ENCODE results near the gene TSPAN7.

TSPAN7 gene

DNA sequence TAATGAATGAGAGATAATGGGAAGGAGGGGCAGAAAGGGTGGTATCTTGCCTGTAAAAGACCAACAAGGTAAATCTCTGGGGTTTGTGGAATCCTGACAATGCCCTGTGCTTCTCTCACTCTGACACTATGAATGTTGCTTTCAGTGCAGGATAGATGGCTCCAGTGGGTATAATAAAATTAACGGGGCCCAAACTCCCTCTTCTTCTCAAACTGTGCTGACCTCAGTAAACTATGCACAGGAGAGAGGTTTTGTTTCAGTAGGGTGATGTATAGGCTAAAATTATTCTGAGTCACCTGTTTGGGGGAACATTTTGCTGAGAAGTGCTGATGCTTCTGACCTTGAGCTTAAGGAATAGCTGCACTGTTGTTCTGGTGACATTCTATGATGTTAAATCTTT is 82.6 kb downstream of the TSPAN7 start:
- Histone ChIP-seq H3K4me3 (ENCODE audit: low read depth, low read length) (no peak overlapping the region), H3K9me3 (ENCODE audit: control insufficient read depth, insufficient read depth, low read length) (no peaks in the 10 kb centered on the region), H3K27me3 (ENCODE audit: control insufficient read depth, insufficient read depth, low read length) (no peaks in the 10 kb centered on the region), H3K9ac (ENCODE audit: low read depth, low read length) (no peak overlapping the region), H3K36me3 (ENCODE audit: control insufficient read depth, insufficient read depth, low read length) (no peaks in the 10 kb centered on the region), H3K27ac (ENCODE audit: low read depth, low read length) (no peak overlapping the region), H3K4me1 (ENCODE audit: control insufficient read depth, insufficient read depth, low read length) (no peaks in the 10 kb centered on the region)

DNA sequence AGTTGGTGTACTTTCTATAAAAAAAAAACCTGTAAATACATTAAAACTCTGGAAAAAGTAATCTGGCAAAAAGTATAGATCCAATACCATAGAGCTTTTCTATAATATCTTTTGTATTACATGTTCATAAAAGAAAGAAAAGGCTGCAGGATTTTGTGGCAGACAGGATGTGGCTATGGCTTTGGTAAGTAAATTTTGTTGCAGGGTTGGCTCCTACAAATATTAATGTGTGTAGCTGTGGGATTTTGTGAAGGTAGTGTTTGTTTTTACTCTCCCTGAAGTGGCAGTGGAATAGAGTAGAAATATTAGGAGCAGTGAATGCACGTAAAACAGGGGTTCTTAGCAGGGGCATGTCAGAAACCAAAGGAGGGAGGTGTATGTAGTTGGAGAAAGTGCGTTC is 84.8 kb downstream of the TSPAN7 start:
- Histone ChIP-seq H3K27ac (ENCODE audit: low read depth, low read length) (no peak overlapping the region), H3K27me3 (ENCODE audit: control insufficient read depth, insufficient read depth, low read length) (no peaks in the 10 kb centered on the region), H3K4me1 (ENCODE audit: control insufficient read depth, insufficient read depth, low read length) (no peaks in the 10 kb centered on the region), H3K9me3 (ENCODE audit: control insufficient read depth, insufficient read depth, low read length) (no peaks in the 10 kb centered on the region), H3K9ac (ENCODE audit: low read depth, low read length) (no peak overlapping the region), H3K4me3 (ENCODE audit: low read depth, low read length) (no peak overlapping the region), H3K36me3 (ENCODE audit: control insufficient read depth, insufficient read depth, low read length) (no peaks in the 10 kb centered on the region)

DNA sequence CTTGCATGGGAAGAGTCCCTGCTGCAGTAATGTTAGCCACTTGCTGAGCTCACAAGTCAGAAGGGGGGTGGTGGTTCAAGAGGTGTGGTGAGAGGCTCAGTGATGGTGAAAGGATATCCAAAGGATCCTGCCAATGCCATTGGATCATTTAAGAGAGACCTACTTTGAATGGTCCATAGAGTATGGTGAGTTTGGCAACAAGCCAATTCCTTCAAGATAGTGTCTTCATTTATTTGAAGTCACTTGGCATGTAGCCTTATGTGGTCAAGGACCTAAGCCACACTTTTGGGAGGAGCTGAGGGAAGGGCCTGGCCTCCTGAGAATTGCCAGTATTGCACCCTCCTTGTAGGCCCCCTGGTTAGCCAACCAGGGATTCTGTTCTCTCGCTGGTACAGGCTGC is 87.9 kb downstream of the TSPAN7 start:
- no peak overlapping the region for H3K9ac ChIP-seq (ENCODE audit: low read depth, low read length)
- no peaks in the 10 kb centered on the region for H3K4me1 ChIP-seq (ENCODE audit: control insufficient read depth, insufficient read depth, low read length)
- H3K9me3 ChIP-seq (ENCODE audit: control insufficient read depth, insufficient read depth, low read length): no peaks in the 10 kb centered on the region
- no peaks in the 10 kb centered on the region for H3K27me3 ChIP-seq (ENCODE audit: control insufficient read depth, insufficient read depth, low read length)
- H3K36me3 ChIP-seq (ENCODE audit: control insufficient read depth, insufficient read depth, low read length): no peaks in the 10 kb centered on the region
- no peak overlapping the region for H3K27ac ChIP-seq (ENCODE audit: low read depth, low read length)
- H3K4me3 ChIP-seq (ENCODE audit: low read depth, low read length): no peak overlapping the region

DNA sequence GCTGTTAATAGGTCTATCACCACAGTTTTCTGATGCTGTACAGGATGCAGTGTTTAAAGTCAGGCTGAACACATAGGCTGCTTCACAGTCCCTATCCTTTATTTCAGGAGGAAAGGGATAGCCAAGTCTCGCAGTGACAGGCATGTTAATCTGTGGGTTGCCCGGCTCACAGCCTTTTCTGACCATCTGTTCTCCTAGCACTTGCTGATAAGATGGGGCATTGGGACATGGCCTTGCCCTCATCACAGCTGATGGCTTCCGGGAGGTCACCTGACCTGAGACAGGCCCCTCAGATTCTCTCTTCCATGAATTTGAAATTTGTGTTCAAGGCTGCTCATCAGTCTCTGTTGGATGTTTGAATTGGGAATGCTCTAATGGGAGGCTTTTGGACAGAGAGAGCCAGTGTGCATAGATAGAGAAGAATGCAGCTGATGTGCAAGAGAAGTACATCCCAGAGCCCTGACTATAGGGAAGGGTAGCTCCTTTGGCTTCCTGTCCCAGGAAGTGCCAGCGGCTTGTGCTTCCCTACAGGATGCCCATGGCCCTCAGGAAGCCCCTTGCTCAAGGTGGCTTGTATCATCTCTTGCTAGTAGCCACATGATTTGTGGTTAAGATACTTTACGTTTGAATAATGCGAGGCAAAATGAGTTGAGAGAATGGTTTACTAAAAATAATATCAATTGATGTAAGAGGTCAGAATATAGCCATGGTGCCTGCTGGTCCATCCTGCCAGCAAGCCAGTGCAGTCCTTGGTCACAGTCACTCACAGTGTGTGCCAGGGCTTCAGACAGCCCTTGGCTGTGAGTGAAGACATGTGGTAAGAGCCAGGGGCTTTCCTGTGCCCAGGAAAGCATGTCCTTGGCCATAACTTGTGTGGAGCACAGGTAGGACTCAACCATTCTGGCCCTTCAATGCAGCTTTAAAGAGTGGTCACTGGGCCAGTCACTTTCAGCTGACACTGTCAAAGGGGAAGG is 88.6 kb downstream of the TSPAN7 start:
- Histone ChIP-seq H3K4me1 (ENCODE audit: control insufficient read depth, insufficient read depth, low read length) (0 out of 2 replicates have a peak, but pooled peaks cover 4% of the 10 kb centered on the region), H3K9ac (ENCODE audit: low read depth, low read length) (no peak overlapping the region), H3K27me3 (ENCODE audit: control insufficient read depth, insufficient read depth, low read length) (no peaks in the 10 kb centered on the region), H3K4me3 (ENCODE audit: low read depth, low read length) (no peak overlapping the region), H3K36me3 (ENCODE audit: control insufficient read depth, insufficient read depth, low read length) (no peaks in the 10 kb centered on the region), H3K27ac (ENCODE audit: low read depth, low read length) (no peak overlapping the region), H3K9me3 (ENCODE audit: control insufficient read depth, insufficient read depth, low read length) (no peaks in the 10 kb centered on the region)

DNA sequence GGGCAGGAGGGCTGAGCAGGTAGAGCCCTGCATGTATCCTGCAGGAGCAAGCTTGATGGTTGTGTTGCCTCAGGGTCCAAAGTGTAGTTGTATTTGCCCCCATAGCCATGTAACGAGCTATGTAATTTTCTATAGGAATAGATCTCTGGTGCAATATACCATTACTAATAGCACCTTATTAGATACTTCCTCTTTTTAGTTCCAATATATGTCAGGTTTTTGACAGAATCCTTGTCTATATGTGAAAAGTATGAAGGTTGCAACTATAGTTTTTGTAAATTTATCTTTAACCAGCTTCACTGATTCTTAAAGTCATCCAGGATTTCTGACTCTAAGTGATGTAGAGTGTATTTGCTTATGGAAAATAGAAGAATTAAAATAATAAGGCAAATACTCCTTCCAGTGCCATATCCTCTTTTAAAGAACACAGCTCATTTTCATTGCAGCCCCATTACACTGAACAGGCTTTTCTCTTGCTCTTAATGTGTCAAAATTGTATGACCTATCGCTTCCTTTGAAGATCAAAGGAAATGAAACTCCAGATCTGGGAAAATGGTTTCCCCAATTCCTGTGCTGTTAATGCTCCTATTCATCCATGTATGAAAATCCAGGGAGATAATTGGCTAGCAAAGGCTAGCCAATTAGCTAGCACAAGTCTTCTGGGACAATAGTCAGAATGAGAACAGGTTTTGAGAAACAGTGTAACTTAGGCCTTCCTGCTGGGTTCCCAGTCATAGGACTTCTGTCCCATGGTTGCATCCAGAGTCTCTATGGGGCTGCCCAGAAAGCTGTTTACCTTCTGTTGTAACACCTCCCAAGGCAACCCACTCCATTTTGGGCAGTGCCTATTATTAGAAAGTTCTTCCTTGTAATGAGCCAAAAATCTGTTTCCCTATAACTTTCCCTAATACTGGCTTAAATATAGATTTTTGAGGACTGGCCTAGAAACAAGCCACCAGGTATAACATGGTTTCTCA is 90.6 kb downstream of the TSPAN7 start:
- Histone ChIP-seq H3K4me1 (ENCODE audit: control insufficient read depth, insufficient read depth, low read length) (0 out of 2 replicates have a peak, but pooled peaks cover 4% of the 10 kb centered on the region), H3K27ac (ENCODE audit: low read depth, low read length) (no peak overlapping the region), H3K4me3 (ENCODE audit: low read depth, low read length) (no peak overlapping the region), H3K9ac (ENCODE audit: low read depth, low read length) (no peak overlapping the region), H3K27me3 (ENCODE audit: control insufficient read depth, insufficient read depth, low read length) (no peaks in the 10 kb centered on the region), H3K9me3 (ENCODE audit: control insufficient read depth, insufficient read depth, low read length) (no peaks in the 10 kb centered on the region), H3K36me3 (ENCODE audit: control insufficient read depth, insufficient read depth, low read length) (no peaks in the 10 kb centered on the region)

DNA sequence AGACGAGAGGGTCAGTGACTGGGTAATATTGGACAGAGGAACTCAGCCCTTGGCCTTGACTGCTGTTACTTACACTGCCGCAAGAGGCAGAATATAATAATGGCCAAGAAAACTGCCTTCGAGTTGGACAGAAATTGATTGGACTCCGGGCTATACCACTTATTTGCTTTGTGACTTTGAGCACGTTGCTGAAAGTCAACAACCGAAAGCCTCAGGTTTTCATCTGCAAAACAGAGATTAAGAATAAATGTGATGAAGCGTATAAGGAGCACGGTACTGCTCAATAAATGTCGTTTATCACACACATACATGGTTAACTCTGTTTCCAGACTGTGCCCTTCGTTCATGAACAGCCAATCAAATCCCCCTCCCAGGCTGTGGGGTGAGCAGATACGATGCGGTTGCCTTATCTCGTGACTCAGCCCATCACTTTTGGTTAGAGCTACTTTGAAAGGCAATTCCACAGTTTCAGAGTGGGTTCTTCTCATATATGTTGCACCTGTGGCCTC is 91.6 kb downstream of the TSPAN7 start:
- Histone ChIP-seq H3K27ac (ENCODE audit: low read depth, low read length) (no peak overlapping the region), H3K9me3 (ENCODE audit: control insufficient read depth, insufficient read depth, low read length) (no peaks in the 10 kb centered on the region), H3K9ac (ENCODE audit: low read depth, low read length) (no peak overlapping the region), H3K4me3 (ENCODE audit: low read depth, low read length) (no peak overlapping the region), H3K4me1 (ENCODE audit: control insufficient read depth, insufficient read depth, low read length) (0 out of 2 replicates have a peak, but pooled peaks cover 4% of the 10 kb centered on the region), H3K36me3 (ENCODE audit: control insufficient read depth, insufficient read depth, low read length) (no peaks in the 10 kb centered on the region), H3K27me3 (ENCODE audit: control insufficient read depth, insufficient read depth, low read length) (no peaks in the 10 kb centered on the region)

DNA sequence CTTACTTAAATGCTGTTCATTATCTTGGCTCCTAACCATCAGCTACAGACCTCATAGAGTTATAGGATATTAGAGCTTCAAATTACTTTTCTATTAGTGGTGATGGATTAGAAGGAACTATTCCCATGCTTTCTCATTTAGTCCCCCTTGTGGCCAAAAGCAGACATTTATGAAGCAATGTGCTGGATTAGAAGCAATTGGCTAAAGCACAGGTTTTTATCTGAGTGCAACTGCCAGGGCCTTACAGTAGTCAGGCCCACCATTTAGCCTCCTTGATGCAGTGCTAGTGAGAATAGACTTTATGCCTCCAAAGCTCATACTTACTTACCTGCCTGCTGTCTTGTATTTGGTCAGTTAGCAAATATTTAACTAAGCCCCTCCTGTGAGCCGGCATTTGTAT is 93.0 kb downstream of the TSPAN7 start:
- Histone ChIP-seq H3K4me1 (ENCODE audit: control insufficient read depth, insufficient read depth, low read length) (0 out of 2 replicates have a peak, but pooled peaks cover 4% of the 10 kb centered on the region), H3K9ac (ENCODE audit: low read depth, low read length) (no peak overlapping the region), H3K4me3 (ENCODE audit: low read depth, low read length) (no peak overlapping the region), H3K27me3 (ENCODE audit: control insufficient read depth, insufficient read depth, low read length) (no peaks in the 10 kb centered on the region), H3K9me3 (ENCODE audit: control insufficient read depth, insufficient read depth, low read length) (no peaks in the 10 kb centered on the region), H3K36me3 (ENCODE audit: control insufficient read depth, insufficient read depth, low read length) (no peaks in the 10 kb centered on the region), H3K27ac (ENCODE audit: low read depth, low read length) (no peak overlapping the region)

DNA sequence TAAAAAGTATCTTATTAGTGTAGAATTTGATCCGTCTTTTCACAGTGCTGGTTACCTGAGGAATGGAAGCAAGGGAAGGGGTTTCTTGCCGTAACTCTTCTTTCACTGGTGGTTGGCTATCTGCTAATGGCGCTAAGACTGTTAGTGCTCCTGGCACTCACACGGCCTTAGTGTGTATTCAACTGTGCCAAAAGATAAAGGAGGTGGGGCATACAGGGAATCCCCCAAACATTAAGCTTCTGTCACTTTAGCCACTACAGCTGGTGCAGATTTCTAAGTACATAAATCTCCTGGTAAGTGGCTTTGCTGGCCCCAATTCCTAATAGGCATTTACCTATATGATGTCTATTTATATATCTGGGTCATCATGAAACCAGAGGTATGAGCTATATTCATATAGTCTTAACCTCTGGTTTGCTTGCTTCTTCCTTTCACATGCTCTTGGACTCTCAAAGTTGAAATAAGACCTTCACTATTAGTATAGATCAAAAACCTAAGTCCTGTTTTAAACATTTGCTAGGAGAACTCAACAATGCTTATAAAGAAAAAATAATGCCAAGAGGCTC is 95.1 kb downstream of the TSPAN7 start:
- Histone ChIP-seq H3K9ac (ENCODE audit: low read depth, low read length) (no peak overlapping the region), H3K9me3 (ENCODE audit: control insufficient read depth, insufficient read depth, low read length) (no peaks in the 10 kb centered on the region), H3K36me3 (ENCODE audit: control insufficient read depth, insufficient read depth, low read length) (no peaks in the 10 kb centered on the region), H3K4me3 (ENCODE audit: low read depth, low read length) (no peak overlapping the region), H3K27me3 (ENCODE audit: control insufficient read depth, insufficient read depth, low read length) (no peaks in the 10 kb centered on the region), H3K27ac (ENCODE audit: low read depth, low read length) (no peak overlapping the region), H3K4me1 (ENCODE audit: control insufficient read depth, insufficient read depth, low read length) (0 out of 2 replicates have a peak, but pooled peaks cover 4% of the 10 kb centered on the region)

DNA sequence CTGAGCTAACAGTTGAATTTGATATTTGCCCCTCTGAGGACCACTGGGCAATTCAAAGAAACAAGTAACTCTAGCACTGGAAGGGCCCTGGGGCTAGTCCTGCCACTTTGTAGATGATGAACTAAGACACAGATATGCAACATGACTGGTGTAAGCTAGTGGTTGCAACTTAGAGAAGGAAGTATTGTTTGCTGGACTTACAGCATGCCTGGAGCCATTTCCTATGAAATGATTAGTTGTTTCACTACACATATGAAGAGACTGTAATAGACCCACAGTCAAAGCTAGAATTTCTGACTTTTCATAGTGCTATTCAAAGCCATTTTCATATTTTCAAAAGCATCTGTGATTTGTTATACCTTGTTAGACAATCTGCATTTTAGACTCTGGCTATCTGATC is 96.2 kb downstream of the TSPAN7 start:
- H3K27ac ChIP-seq (ENCODE audit: low read depth, low read length): no peak overlapping the region
- no peak overlapping the region for H3K4me3 ChIP-seq (ENCODE audit: low read depth, low read length)
- H3K27me3 ChIP-seq (ENCODE audit: control insufficient read depth, insufficient read depth, low read length): no peaks in the 10 kb centered on the region
- H3K4me1 ChIP-seq (ENCODE audit: control insufficient read depth, insufficient read depth, low read length): 0 out of 2 replicates have a peak, but pooled peaks cover 4% of the 10 kb centered on the region
- H3K9ac ChIP-seq (ENCODE audit: low read depth, low read length): no peak overlapping the region
- H3K36me3 ChIP-seq (ENCODE audit: control insufficient read depth, insufficient read depth, low read length): no peaks in the 10 kb centered on the region
- H3K9me3 ChIP-seq (ENCODE audit: control insufficient read depth, insufficient read depth, low read length): no peaks in the 10 kb centered on the region

DNA sequence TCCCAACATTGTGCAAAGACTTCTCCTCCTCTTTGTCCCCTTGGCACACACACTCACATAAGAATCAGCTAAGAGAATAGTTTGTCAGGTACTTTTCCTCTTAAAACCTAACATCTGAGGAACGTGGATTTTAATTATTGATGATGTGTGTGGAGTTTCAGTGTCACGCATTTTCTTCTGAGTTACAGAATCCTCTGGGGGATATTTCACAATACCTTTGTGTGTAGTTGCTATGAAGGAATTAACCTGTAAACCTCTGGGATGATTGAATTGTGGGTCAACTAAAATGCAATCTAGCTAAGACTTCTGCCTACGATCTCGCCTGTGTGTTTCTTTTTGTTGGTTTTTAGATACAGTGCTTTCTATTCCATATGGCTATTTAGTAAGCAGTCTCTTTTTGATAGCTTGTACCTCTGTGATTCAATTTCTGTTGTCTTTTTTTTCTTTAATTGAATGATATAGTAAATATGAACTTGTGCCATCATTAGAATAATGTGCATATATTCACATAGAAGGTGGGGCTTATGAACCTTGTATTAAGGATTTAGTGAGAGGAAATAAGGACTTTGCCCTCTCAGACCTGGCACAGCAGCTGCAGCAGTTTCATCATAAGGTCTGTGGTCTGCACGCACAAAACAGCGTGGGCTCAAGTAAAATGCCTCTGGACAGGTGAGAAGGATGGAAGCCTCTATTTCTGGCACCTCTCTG is 99.2 kb downstream of the TSPAN7 start:
- H3K27ac ChIP-seq (ENCODE audit: low read depth, low read length): no peak overlapping the region
- H3K9me3 ChIP-seq (ENCODE audit: control insufficient read depth, insufficient read depth, low read length): no peaks in the 10 kb centered on the region
- H3K4me3 ChIP-seq (ENCODE audit: low read depth, low read length): no peak overlapping the region
- H3K27me3 ChIP-seq (ENCODE audit: control insufficient read depth, insufficient read depth, low read length): no peaks in the 10 kb centered on the region
- no peak overlapping the region for H3K9ac ChIP-seq (ENCODE audit: low read depth, low read length)
- no peaks in the 10 kb centered on the region for H3K4me1 ChIP-seq (ENCODE audit: control insufficient read depth, insufficient read depth, low read length)
- H3K36me3 ChIP-seq (ENCODE audit: control insufficient read depth, insufficient read depth, low read length): no peaks in the 10 kb centered on the region

All from HUES48 (cell line).